Measurements from ENCODE around the gene OSBPL7.

Gene OSBPL7

DNA sequence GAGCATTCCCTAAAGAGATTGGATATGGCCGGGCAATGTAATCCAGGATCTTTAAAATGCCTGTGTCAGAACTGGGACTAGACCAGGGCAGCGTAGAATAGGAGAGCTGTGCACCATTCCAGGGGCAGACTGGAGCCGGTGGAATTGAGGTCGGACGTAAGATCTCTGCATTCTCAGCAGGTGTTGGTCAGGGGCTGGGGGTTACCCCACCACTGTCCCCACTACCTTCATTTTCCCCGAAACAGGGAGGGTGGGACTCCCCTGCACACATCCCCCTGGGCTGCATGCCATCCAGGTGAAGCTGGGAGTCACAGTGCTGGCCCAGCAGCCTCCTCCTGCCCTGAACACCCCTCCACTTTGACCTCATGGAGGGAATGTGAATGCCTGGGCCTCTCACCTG lies 17.8 kb downstream of the OSBPL7 start:
- Histone ChIP-seq H3K9me3 (no peaks in the 10 kb centered on the region), H3K4me3 (no peak overlapping the region), H3K4me2 (no peak overlapping the region), H3K27me3 (no peaks in the 10 kb centered on the region), H4K20me1 (no peaks in the 10 kb centered on the region), H3K36me3 (peaks cover 24% of the 10 kb centered on the region), H3K4me1 (peaks cover 56% of the 10 kb centered on the region), H3K9ac (no peak overlapping the region), H3K27ac (0 out of 2 replicates have a peak overlapping the region, but pooled peaks have one; percentile 46)
- no peak for TF ChIP-seq Cebpa-rat (IDR thresholded peaks at IDR 0.05)

DNA sequence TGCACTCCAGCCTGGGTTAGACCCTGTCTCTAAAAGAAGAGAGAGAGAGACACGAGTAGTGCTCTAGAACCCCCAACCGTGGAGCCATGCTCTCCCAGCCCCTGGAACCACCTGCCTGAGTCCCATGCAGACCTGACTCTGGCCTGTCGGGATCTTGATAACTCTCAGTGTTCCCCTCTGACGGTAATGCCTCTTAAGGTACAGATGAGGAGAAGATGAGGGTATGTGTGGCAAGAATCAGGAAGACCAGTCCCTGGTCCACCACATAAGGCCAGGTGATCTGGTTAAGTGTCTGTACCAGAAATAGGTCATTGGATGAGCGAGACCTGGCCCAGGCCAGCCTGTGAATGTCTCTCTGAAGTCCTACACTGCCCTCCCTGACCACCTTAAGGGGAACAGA lies 18.4 kb downstream of the OSBPL7 start:
- H4K20me1 ChIP-seq, result no peaks in the 10 kb centered on the region
- no peak overlapping the region for H3K27ac ChIP-seq
- H3K9me3 ChIP-seq, result no peaks in the 10 kb centered on the region
- H3K4me1 ChIP-seq, result peaks cover 56% of the 10 kb centered on the region
- no peak overlapping the region for H3K9ac ChIP-seq
- H3K36me3 ChIP-seq, result peaks cover 19% of the 10 kb centered on the region
- no peak overlapping the region for H3K4me2 ChIP-seq
- no peak overlapping the region for H3K4me3 ChIP-seq
- no peaks in the 10 kb centered on the region for H3K27me3 ChIP-seq
- TF ChIP-seq Cebpa-rat (IDR thresholded peaks at IDR 0.05), result no peak

DNA sequence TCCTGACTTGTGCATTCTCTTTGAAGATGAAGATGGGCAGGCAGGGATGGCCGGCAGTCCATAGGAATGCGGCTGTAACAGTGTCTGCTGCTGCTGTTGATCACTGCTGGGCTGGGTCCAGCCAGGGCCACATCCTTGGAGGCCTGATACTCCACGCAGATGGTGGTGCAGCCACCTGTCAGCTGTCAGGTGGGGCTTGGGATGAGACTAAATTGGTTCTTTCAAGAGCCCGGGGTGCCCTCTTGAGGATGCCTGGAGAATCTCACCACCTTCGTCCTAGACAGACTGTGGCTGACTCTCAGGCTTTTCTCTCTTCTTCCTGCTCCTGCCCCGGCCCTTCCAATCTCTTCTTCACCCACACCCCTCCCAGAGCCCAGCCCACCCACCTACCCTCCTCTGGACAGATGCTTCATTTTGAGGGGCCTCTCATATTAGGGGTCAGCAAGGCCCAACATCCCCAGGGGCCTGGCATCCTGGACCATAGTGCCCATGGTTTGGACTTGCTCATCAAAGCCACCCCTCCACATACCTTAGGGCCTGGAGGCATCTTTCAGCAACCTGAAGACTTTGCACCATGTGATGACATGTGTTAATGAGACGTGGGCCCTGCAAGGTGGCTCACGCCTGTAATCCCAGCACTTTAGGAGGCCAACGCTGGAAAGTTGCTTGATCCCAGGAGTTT lies 19.1 kb downstream of the OSBPL7 start:
- H3K9me3 ChIP-seq, result no peaks in the 10 kb centered on the region
- TF ChIP-seq Cebpa-rat (IDR thresholded peaks at IDR 0.05), result no peak
- peaks cover 11% of the 10 kb centered on the region for H3K36me3 ChIP-seq
- H3K4me1 ChIP-seq, result peaks cover 56% of the 10 kb centered on the region
- no peak overlapping the region for H3K9ac ChIP-seq
- H4K20me1 ChIP-seq, result no peaks in the 10 kb centered on the region
- H3K27me3 ChIP-seq, result no peaks in the 10 kb centered on the region
- H3K4me2 ChIP-seq, result peak overlapping the region; percentile 36; the same call in 1 of the 2 replicates
- H3K4me3 ChIP-seq, result no peak overlapping the region
- no peak overlapping the region for H3K27ac ChIP-seq

DNA sequence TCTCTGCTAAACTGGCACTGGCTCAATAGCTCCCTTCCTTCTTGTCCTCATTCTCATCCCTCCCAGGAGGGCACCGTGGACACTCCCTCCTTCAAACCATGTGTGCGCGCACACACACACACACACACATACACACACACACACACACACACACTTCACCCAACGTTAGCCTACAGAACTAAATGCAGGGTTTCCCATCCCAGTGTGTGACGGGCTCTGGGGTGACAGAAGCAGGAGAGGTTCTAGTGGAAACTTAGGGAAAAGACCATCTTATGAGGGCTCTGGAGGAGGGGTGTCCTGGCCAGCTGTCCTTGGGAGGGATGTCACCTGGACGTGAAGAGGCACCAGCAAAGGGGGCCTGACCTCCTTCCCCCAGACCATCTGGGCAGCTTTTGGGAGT lies 19.7 kb downstream of the OSBPL7 start:
- Histone ChIP-seq H3K9me3 (no peaks in the 10 kb centered on the region), H3K4me2 (peak overlapping the region; percentile 36; the same call in 1 of the 2 replicates), H3K9ac (no peak overlapping the region), H3K27me3 (no peaks in the 10 kb centered on the region), H3K27ac (no peak overlapping the region), H3K4me3 (no peak overlapping the region), H3K4me1 (peaks cover 51% of the 10 kb centered on the region), H3K36me3 (peaks cover 6% of the 10 kb centered on the region), H4K20me1 (no peaks in the 10 kb centered on the region)
- TF ChIP-seq Cebpa-rat (IDR thresholded peaks at IDR 0.05), result no peak

DNA sequence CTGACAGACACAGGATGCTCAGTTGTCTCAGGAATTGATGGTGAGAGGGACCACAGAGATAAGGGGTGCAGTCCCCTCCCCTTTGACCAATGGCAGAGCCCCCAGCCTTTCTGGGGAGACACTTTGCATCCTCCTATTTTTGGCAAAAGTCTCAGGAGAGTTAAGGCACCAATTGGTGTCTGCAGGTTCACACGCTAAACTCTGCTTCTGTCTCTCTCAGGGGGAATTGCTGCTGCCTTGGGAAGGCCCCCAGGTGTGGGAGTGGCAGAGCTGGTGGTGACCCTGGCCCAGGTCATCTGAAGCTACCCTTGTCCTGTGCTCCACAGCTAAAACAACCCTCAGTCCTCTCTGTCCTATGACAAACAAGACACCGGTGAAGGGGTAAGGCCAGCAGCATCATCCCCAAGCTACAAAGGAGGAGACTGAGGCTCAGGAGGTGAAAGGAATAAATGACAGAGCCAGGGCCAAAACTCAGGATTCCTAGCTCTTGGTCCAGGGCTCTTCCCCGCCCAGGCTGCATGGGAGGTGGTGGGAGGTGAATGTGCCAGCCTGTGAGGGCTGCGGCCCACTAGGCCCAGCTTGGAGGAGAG lies 20.3 kb downstream of the OSBPL7 start:
- no peak overlapping the region for H3K4me2 ChIP-seq
- peaks cover 44% of the 10 kb centered on the region for H3K4me1 ChIP-seq
- no peaks in the 10 kb centered on the region for H4K20me1 ChIP-seq
- H3K27me3 ChIP-seq, result no peaks in the 10 kb centered on the region
- H3K36me3 ChIP-seq, result no peaks in the 10 kb centered on the region
- TF ChIP-seq Cebpa-rat (IDR thresholded peaks at IDR 0.05), result no peak
- H3K9ac ChIP-seq, result no peak overlapping the region
- H3K9me3 ChIP-seq, result no peaks in the 10 kb centered on the region
- no peak overlapping the region for H3K4me3 ChIP-seq
- H3K27ac ChIP-seq, result no peak overlapping the region

DNA sequence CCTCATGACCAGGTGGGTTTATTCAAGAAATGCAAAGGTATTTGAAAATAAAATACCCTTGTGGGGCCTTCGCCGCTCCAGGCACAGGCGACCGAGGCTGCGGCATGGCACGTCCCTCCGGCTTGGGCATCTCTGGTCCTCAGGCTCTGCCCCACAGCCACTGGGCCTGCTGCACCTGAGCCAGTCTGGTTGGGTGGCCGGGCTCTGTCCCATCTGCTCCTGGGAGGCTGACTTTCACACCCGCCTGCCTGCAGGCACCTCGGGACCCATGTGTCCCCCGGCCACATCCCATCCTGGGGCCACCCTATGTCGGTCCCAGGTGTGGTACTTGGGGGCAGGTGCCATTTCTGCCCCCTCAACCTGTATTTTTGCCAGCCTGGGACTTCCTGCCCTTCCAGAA lies 20.9 kb downstream of the OSBPL7 start:
- H3K9me3 ChIP-seq, result no peaks in the 10 kb centered on the region
- H3K4me1 ChIP-seq, result peaks cover 38% of the 10 kb centered on the region
- H3K27ac ChIP-seq, result no peak overlapping the region
- no peak overlapping the region for H3K9ac ChIP-seq
- no peaks in the 10 kb centered on the region for H3K27me3 ChIP-seq
- H4K20me1 ChIP-seq, result no peaks in the 10 kb centered on the region
- no peak overlapping the region for H3K4me3 ChIP-seq
- no peaks in the 10 kb centered on the region for H3K36me3 ChIP-seq
- H3K4me2 ChIP-seq, result no peak overlapping the region
- TF ChIP-seq Cebpa-rat (IDR thresholded peaks at IDR 0.05), result no peak

DNA sequence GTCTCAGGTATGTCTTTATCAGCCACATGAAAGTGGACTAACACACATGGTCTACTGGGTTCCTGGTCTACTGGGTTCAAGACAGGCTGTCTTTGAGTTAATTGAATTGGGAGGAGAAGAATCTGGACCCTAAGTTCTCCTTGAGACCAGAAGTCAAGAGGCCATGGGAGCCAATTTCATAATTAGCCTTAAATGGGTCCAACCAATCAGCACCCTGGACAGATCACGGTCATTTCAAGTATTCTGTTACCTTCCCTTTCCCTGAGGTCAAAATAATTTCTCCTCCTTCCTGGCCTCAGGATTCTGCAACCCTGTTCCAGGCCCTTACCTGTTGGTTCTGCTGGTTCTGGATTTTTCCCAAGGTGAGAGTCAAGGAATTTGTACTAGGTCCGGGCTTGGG lies 23.8 kb downstream of the OSBPL7 start:
- Histone ChIP-seq H3K4me2 (no peak overlapping the region), H3K27ac (no peak overlapping the region), H3K9ac (no peak overlapping the region), H3K9me3 (no peaks in the 10 kb centered on the region), H3K4me1 (peaks cover 16% of the 10 kb centered on the region), H3K36me3 (no peaks in the 10 kb centered on the region), H3K27me3 (no peaks in the 10 kb centered on the region), H4K20me1 (no peaks in the 10 kb centered on the region), H3K4me3 (no peak overlapping the region)
- no peak for TF ChIP-seq Cebpa-rat (IDR thresholded peaks at IDR 0.05)

DNA sequence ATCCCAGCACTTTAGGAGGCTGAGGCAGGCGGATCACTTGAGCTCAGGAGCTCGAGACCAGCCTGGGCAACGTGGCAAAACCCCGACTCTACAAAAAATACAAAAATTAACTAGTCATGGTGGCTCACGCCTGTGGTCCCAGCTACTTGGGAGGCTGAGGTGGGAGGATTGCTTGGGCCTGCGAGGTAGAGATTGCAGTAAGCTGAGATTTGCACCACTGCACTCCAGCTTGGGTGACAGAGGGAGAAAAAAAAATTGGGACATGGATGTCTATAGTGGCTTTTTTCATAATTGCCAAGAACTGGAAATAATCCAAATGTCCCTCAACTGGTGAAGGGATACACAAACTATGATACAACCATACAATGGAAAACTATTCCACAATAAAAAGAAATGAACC lies 28.6 kb downstream of the OSBPL7 start:
- Histone ChIP-seq H3K27ac (no peak overlapping the region), H3K4me3 (no peak overlapping the region), H3K9me3 (no peaks in the 10 kb centered on the region), H3K4me1 (peaks cover 11% of the 10 kb centered on the region), H3K27me3 (peaks cover 39% of the 10 kb centered on the region), H4K20me1 (0 out of 2 replicates have a peak, but pooled peaks cover 4% of the 10 kb centered on the region), H3K36me3 (no peaks in the 10 kb centered on the region), H3K9ac (no peak overlapping the region), H3K4me2 (no peak overlapping the region)
- TF ChIP-seq Cebpa-rat (IDR thresholded peaks at IDR 0.05), result no peak

DNA sequence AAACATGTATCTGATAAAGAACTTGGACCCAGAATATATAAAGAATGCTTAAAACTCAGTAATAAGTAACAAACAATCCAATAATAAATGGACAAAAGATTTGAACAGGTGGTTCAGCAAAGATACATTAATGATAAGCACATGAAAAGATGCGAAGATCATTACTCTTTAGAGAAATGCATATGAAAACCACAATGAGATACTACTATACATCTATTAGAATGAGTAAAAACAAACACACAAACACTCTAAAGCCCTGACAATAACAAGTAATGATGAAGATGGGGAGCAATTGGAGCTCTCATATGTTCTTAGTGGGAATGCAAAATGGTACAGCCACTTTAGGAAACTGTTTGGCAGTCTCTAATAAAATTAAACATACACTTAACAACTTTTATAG lies 29.1 kb downstream of the OSBPL7 start:
- Histone ChIP-seq H3K36me3 (no peaks in the 10 kb centered on the region), H3K27ac (no peak overlapping the region), H3K4me1 (peaks cover 11% of the 10 kb centered on the region), H4K20me1 (0 out of 2 replicates have a peak, but pooled peaks cover 4% of the 10 kb centered on the region), H3K9me3 (no peaks in the 10 kb centered on the region), H3K27me3 (peaks cover 44% of the 10 kb centered on the region), H3K9ac (no peak overlapping the region), H3K4me2 (no peak overlapping the region), H3K4me3 (no peak overlapping the region)
- TF ChIP-seq Cebpa-rat (IDR thresholded peaks at IDR 0.05), result no peak

DNA sequence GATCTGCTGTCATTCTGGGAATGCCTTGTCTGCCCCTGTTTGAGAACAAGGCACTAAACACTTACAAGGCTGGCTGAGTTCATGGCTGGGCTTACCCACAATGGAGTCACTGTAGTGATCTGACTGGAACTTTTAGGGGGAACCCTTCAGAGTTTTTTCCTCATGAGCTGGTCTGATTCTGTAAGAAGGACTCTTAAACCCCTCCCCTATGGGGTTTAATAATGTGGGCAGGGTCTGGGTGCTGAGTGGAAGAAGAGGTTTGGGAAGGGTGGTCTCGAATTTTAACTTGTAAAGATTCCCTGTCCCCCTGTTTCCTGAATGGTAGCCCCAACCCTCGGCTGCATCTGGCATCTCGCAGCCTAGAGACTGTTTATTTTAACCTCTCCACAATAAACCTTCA lies 30.6 kb downstream of the OSBPL7 start:
- Histone ChIP-seq H3K9ac (no peak overlapping the region), H3K27ac (no peak overlapping the region), H3K4me3 (no peak overlapping the region), H3K36me3 (no peaks in the 10 kb centered on the region), H3K9me3 (no peaks in the 10 kb centered on the region), H3K4me2 (no peak overlapping the region), H3K4me1 (peaks cover 11% of the 10 kb centered on the region), H3K27me3 (peaks cover 47% of the 10 kb centered on the region), H4K20me1 (0 out of 2 replicates have a peak, but pooled peaks cover 4% of the 10 kb centered on the region)
- no peak for TF ChIP-seq Cebpa-rat (IDR thresholded peaks at IDR 0.05)

Measured in BLaER1 (cell line).